Kidney glomerular epithelial cell (primary cell): ENCODE results near the gene ANKMY1.

Experiments used
- DNase-seq: peaks from one replicate; lab custom pipeline; 2025; lab: John Stamatoyannopoulos, UW

ANKMY1 gene

DNA sequence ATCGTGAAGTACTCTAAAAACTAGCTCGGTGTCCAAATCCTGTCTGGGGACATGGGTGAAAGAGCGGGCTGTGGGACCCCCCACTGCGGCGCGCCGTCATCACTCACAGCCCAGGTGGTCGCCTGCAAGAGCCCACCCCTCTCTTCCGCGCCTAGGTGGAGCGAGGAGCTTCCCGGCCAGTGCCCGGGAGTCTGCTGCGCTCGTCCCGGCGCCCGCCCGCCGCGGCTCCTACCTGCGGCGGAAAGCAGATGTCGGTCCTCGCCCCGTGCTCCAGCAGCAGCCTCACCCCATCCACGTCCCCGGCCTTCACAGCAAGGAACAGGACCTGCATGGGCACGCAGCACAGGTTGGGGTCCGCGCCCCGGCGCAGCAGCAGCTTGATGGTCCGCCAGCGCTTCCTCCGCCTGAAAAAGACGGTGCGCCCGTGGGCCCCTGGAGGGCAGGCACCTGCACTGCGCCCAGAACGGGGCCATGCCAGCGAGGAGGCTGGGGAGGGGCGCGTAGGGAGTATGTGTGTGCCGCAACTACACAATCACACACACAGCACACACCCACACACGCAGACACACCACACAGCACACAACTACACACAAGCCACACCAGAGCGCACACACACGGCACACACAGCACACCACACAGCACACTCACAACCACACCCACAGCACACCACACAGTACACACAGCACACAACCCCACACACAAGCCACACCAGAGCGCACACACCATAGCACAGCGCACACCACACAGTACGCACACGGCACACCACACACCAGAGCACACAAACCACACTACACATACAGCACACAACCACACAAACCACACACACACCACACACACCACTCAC is 37.4 kb downstream of the ANKMY1 start:
- no peak for DNase-seq

DNA sequence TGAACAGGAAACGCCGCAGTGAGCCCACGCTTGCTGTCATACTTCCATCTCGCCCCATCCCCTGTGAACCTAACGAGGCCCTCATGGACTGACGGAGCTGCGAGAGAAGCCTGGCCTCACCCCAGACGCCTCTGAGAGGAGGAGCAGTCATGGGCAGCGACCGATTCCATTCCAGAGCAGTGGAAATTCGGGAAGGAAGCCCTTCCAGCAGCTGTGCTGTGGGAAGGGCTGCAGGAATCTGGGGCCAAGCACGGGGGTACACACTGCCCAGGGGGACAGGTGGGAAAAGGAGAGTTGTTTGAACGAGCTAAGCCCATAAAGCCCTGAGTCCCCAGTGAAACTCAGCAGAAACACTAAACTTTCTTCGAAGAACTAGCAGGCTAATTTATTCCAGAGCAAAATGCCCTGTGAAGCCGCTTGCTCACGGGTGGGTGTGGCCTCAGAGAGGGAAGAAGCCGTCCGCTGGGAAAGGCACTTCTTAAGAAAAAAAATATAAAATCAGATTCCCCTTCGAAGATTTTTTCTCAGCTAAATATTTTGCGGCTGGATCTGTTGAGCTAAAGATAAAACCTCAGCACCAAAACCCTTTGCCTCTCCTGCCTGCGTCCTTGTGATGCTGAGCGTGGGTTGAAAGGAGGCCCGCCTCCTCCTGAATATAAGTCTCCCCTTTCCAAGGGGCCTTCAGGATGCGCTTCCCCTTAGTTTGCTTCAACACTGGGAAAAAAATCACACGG is 38.2 kb downstream of the ANKMY1 start:
- no peak for DNase-seq

DNA sequence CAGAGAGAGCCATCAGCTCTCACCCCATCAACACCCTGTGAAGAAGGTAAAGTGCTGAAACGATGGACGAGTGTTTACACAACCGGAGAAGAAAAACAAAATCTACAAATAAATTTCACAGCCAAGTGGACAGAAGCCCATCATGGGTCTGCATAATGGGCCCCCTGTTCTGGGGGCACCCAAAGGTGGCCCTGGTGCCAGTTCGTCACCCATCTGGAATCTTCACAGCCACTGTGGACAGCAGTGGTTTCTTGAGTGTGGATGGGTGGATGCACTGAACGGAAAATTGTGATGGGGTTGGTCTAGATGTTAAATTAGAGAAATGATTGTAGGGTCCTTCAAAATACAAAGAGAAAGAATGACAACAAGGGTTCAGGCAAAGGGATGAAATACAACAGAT is 38.8 kb downstream of the ANKMY1 start:
- no peak for DNase-seq

- DNase-seq: no peak
Measured at GRCh38 chr2:240517342-240517741, 40.4 kb downstream of the ANKMY1 start.

- no peak for DNase-seq
Measured at GRCh38 chr2:240514631-240515030, 43.2 kb downstream of the ANKMY1 start.

DNA sequence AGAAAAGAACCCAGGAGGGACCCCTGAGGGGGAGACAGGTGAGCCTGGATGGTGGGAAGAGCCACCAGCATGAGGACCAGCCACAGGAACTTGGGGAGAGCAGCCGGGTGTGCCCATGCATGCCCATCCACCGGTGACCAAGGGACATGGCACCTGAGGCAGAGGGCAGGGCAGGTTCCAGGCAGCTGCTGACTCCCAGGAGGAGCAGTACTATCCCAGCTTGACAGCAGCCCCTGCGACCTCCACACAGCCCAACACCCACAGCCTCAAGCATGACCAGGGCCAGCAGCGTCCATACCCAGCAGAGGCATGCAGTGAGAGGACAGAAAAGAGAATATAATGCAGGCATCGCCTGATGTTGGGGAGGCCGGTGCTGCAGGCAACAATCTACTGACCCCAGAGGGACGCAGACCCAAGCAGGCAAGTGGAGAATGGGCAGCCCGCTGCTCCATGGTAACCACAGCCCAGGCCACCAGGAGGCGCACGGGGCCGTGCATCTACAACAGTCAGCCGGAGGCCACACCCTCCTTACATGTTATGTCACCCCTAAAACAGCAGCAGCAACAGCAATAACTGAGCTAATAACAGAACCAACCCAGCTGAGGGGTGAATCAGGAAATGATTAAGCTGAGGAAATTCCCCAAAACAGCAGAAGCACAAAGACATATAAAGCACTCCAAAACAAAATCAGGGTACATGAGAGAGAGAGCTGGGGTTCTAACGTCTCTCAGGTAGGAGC is 44.1 kb downstream of the ANKMY1 start:
- peak; percentile 47 for DNase-seq

DNA sequence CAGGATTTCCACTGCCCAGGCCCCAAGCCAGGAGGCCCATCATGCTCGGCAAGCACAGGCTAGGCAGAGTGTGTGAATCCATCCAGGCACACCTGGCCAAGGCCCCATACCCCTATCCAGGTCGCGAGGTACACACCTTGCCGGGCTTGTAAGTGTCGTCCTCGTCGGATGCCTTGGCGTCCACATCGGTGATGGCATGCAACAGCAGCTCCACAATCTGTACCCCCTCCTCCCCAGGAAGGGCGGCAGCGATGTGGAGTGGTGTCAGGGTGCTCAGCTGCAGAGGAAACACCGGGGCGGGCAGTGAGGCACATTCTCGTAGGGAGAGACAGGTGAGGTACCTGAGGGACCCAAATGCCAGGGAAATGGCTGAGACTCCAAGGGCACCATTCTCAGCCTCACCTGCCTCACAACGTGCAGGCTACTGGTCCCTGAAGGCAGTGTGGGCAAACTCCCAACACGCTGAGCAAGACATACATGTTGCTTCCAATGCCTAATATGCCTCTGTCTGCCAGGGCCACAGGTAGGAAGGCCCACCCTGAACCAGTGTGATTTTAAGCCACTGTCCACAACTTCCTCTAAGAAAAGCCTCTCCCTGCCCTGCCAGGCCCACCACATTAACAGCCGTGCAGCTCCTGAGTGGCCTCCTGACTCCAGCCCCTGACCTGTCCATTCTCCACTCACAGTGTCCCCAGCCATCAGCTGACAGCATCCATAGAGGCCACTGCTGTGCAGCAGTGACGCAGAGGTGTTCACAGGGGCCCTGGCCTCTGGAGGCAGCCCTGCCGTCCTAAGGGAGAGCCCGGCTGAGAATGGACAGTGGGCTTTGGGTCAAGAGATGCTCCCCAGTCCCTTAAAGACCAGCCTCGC is 44.9 kb downstream of the ANKMY1 start:
- no peak for DNase-seq

DNA sequence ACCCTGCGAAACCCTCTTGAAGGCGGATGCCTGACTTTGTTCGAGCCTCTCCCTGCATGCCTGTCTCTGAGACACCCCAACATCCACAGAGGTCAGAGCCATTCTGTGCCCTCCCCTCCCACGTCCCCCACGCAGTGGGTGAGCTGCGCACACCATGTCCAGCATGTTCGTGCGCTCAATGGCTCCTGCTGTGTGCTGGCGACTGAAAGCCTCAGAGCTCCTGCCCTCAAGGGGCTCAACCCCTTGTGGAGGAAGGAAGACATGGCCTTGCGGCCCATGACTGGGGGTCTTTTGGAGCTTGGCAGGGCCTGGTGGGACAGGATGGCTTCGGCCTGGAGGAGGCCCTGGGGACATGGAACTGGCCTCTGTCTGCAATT is 45.7 kb downstream of the ANKMY1 start:
- no peak for DNase-seq

DNA sequence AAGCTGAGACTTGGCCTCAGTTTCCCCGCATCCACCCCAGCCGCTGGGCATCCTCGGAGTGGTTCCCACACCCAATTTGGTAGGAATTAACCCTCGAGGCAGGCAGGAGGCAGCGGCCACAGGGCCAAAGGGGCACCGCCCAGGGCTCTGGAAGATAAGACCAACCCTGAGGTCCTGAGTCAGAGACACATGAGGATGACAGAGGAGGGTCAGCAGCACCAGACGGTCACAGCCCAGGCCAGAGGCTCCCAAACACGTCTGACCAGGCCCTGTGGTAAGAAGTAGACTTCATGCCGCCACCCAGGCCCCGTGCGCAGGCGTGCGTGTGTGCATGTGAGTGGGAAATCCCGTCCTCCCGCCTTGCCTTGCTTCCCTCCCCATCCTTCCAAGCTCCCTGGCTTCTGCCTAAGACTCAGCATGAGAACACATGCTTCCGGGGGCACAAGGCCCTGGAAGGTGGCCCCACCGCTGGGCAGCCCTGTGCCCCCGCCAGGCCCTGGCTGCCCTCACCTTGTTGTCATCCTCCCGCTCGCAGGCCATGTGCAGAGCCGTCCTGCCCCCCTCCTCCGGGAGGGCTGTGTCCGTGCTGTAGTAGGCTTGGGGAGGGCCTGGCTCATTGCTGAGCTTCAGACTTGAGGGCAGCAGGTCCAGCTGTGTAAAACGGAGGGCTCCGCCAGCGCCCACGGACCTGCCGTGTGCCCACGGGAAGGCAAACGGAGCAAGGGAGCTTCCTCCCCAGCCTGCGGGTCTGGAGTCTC is 46.3 kb downstream of the ANKMY1 start:
- DNase-seq: no peak

DNA sequence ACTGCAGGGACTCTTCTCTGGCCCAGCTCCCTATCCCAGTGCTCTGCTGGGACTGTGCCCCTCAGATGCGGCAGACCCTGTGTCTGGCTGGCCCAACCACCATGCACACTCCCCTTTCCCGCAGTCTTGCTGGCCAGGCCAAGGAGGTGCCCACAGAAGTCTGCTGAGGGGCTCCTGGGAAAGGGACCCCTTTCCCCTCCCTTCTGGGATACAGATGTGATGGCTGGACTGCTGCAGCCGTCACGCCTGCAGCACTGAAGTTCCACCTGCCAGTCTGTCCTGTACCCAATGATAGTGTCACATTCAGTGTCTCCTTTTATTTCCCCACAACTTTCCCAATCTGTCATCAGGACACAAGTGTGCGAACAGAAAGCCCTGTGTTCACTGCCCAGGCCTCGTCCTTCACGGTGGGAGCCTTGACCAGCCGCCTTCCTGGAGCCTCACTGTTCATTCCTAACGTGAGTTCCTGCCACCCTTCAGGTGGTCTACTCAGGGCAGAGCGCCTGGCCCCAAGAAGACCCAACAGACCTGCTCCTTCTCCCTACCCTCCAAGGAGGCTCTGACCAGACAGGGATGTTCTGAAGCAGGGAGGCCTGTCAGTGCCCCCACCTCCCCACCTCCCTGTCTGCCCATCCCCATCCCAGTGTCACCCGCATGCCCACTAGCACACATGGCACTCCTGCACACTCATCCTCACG is 47.1 kb downstream of the ANKMY1 start:
- DNase-seq: no peak

GRCh38 chr2:240509667-240510512 is 47.9 kb downstream of the ANKMY1 start:
- DNase-seq: no peak

DNA sequence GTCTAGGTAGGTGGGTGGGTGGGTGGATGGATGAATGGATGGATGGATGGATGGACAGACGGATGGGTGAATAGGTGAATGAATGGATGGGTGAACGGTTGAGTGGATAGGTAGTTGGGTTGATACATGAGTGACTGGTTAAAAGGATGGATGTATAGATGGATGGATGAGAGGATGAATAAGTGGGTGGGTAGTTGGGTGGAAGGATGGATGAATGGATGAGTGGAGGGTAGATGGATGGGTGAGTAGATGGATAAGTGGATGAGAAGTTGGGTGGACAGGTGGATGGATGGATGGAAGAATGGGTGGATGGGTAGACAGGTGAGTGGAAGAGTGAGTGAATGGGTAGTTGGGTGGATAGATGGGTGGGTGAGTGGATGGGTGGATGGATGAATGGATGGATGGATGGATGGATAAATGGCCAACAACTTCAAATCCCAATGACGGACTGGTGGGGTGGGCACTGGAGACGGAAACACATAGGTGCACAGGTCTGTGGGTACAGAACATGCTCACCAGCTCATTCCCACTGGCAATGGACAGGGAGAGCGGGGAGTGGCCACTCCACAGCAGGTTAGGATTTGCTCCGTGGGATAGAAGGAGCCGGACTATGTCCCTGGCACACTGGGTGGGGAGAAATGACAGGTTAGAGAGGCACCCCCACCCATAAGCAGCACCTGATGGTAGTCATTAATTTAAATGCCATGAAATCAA is 48.8 kb downstream of the ANKMY1 start:
- no peak for DNase-seq

- no peak for DNase-seq
Measured at GRCh38 chr2:240507778-240508251, 50.0 kb downstream of the ANKMY1 start.

DNA sequence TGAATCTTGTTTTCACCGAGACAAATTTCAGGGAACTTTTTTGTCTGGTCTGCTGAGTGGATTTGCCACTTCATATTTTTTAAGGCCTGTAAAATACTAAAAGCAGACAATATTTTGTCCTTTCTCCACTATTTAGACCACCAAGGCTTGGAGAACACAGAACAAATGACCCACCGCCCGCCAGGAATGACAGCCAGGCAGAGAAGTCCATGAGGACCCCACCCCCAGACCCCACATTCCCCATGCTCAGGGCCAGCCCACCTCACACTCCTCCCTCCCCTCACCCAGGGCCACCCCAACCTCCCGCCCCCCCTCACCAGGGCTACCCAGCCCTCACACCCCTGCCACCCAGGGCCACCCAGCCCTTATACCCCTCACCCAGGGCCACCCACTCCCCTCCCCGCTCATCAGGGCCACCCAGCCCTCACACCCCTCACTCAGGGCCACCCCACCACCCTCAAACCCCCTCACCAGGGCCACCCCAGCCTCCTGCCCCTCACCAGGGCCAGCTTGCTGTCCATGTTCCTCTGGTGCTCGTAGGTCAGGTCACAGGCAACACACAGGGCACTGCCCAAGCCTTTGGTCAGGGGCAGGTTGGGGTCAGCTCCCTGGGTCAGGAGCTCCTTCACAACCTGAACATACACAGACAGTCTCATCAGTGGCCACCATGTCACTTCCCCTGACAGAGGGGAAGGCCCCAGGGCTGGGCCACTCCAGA is 50.6 kb downstream of the ANKMY1 start:
- DNase-seq: no peak

DNA sequence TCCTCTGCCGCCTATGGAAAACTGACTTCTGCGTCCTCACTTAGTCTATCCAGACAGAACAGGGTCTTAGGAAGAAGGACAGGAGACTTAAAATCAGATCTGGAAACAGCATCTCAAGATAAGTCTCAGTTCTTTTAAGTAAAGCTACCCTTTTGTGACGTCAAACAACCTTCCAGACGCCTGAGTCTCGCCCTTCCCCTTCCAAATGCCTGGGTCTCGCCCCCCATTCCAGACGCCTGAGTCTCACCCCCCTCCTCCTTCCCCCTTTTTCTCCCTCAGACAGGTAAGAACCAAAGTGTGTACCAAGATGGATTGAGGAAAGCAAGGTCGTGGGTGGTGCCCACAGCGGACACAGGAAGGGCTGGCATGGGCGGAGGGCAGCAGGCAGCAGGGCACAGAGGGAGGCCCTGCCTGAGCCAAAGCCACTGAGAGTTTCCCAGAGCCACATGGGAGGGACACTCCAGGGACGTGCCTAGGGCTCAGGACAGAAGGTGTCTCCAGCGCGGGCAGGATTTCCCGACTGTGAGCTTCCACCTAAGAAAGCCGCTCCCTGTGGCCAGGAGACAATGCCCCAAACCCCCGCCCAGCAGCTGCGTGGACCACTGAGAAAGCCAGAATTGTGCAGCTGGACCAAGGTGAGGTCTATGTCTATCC is 51.3 kb downstream of the ANKMY1 start:
- DNase-seq: no peak

DNA sequence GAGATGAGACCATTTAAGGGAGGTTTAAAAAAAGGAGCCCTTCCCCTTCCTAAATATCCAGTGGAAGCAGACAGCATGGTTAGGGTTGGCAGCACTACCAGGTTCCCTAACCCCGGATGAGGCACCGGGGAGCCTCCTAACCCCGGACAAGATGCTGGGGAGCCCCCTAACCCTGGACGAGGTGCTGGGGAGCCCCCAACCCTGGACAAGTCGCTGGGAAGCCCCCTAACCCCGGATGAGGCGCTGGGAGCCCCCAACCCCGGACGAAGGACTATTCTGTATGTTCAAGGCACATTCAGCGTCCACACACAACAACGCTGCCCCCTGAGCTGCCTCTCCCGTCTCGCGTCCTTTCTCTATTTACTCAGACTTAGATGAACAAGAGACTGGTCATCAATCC is 51.9 kb downstream of the ANKMY1 start:
- no peak for DNase-seq

DNA sequence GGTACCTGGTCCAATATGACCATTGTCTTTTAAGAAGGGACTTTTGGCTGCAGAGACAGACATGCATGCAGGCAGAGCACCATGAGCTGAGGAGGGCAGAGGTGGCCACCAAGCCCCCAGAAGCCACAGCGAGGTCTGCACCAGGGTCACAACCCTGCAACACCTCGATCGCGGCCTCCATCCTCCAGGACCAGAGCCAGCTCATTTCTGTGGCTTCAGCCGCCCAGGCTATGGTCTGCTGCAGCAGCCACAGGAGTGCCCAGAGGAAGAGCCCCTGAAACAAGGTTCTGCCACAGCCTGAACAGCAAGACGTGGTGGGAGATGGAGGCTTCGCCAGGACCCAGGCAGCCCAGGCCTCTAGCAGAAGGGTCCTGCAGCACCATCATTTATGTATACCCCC is 53.9 kb downstream of the ANKMY1 start:
- no peak for DNase-seq

DNA sequence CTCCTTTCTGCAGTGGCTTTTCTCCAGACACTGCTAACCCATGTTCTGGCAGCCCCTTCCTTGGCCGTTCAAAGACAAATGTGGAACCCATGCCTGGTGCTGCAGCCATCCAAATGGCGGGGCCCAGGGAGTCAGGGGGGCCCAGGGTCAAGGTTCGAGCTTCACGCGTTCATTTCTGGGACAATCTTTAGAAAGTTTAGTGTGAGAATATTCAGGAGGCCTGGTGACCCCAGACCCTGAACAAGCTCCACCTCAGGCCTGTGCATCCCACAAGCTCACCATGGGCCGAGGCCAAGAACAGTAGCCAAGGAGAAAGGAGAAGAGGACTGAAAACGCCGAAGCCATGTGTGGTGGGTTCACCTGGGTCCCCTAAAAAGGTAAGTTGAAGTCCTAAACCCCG is 54.4 kb downstream of the ANKMY1 start:
- no peak for DNase-seq
